Measurements from ENCODE around the gene KDELR3. TPM values are rescaled to one million over a fixed set of nuclear protein-coding genes. Genes with fewer than 3 reads are reported as not detected.

Gene KDELR3
- polyA plus RNA-seq, 3 donors: not detected

DNA sequence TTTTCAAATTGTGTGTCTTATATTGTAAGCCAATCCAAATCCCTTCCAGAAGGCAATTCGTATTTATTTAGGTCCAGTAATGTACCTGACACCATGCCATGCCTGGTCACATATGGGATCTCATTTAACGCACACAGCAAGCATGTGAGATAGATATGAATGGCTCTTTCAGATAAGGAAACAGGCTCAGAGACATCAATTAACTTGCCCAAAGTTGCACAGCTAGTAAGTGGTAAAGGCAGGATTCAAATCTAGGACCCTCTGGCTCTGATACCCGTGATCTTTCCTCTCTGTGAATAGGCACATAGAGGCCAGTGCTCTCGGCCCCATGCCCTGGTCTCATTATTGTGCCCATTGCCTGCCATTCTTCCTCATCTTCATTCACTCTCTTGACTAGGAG is 47.2 kb upstream of the KDELR3 start:
- Histone ChIP-seq H3K4me3 (replicated peaks in 1 of 3; ENCODE audit: low read depth in 2 of 3, low read length in 3 of 3) (no peak overlapping the region), H3K36me3 (replicated peaks in 1 of 2; ENCODE audit: control insufficient read depth in 1 of 2, insufficient read depth in 2 of 2, low read length in 2 of 2) (no peaks in the 10 kb centered on the region), H3K9me3 (replicated peaks in 1 of 2; ENCODE audit: control insufficient read depth in 1 of 2, insufficient read depth in 1 of 2, low read length in 2 of 2) (no peaks in the 10 kb centered on the region), H3K79me2 (ENCODE audit: insufficient read depth, low read length) (no peaks in the 10 kb centered on the region), H3K27me3 (ENCODE audit: control insufficient read depth in 2 of 2, insufficient read depth in 2 of 2, low read length in 2 of 2) (no peaks in the 10 kb centered on the region), H4K20me1 (ENCODE audit: insufficient read depth, low read length) (no peaks in the 10 kb centered on the region), H2AFZ (ENCODE audit: insufficient read depth, low read depth, low read length, poor library complexity, severe bottlenecking) (no peak overlapping the region), H3K4me1 (ENCODE audit: control insufficient read depth in 1 of 2, insufficient read depth in 2 of 2, low read length in 2 of 2) (peaks cover 3 to 9% of the 10 kb centered on the region in 2 donors), H3K9ac (ENCODE audit: insufficient read depth, low read length, poor library complexity, severe bottlenecking) (no peak overlapping the region), H3K27ac (ENCODE audit: low read depth in 1 of 2, low read length in 2 of 2) (no peak overlapping the region), H3K4me2 (replicated peaks; ENCODE audit: extremely low read depth, low read length, poor library complexity, severe bottlenecking) (no peak overlapping the region)
- Mint-ChIP-seq H3K36me3 (no peaks in the 10 kb centered on the region), H3K27ac (no peak overlapping the region), H3K4me1 (peaks cover 8% of the 10 kb centered on the region), H3K9me3 (no peaks in the 10 kb centered on the region), H3K27me3 (ENCODE audit: low read depth in 3 of 3) (peaks cover 0 to 5% (median 1%) of the 10 kb centered on the region in 3 donors), H3K4me3 (no peak overlapping the region)
- intact Hi-C loops (cut with micrococcal nuclease): no loop called here
- TF ChIP-seq, protein P1, sequence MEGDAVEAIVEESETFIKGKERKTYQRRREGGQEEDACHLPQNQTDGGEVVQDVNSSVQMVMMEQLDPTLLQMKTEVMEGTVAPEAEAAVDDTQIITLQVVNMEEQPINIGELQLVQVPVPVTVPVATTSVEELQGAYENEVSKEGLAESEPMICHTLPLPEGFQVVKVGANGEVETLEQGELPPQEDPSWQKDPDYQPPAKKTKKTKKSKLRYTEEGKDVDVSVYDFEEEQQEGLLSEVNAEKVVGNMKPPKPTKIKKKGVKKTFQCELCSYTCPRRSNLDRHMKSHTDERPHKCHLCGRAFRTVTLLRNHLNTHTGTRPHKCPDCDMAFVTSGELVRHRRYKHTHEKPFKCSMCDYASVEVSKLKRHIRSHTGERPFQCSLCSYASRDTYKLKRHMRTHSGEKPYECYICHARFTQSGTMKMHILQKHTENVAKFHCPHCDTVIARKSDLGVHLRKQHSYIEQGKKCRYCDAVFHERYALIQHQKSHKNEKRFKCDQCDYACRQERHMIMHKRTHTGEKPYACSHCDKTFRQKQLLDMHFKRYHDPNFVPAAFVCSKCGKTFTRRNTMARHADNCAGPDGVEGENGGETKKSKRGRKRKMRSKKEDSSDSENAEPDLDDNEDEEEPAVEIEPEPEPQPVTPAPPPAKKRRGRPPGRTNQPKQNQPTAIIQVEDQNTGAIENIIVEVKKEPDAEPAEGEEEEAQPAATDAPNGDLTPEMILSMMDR (IDR thresholded peaks at IDR 0.05): no peak
- no peak for DNase-seq
- 80% methylated on average over 2 of the region's 4 CpGs for WGBS (ENCODE audit: insufficient coverage)

DNA sequence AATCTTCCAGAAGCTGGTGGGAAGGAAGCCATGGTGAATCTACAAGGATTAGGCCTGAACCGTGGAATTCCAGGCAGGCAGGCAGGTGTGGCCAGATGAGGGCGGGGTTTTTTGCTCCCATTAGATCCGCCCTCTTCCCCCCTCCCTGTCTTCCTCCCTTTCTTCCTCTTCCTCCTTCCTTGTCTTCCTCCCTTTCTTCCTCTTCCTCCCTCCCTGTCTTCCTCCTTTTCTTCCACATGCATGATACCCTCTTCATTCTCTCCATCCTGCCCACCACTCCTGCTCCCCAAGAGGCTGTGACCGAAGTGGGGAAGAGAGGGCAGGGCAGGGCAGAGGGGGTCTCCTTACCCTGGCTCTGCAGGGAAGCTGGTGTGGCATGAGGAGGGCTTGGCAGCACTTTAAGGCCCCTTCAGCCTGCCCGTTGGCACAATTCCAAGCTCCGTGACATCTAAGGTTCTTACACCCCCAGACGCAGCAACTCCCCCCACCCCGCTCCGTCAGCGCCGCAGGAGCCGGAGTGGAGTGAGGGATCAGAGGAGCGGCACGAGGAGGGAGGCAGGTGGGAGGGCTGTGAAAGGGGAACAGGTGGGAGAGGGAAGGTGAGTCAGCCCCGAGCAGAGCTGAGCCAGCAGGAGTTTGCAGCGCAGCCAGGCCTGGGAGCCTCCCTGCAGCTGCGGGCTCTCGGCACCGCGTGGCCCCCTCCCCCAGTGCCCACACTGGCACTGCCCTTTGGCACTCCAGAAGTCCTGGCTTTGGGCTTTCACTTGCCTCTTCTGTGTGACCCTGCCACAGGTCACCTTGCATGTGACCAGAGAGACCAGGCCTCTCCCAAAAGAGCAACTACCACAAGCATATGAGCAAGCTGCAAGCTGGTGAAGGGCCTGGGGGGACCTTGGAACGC is 45.0 kb upstream of the KDELR3 start:
- H3K36me3 ChIP-seq (replicated peaks in 1 of 2; ENCODE audit: control insufficient read depth in 1 of 2, insufficient read depth in 2 of 2, low read length in 2 of 2): no peaks in the 10 kb centered on the region
- Mint-ChIP-seq H3K27me3 (ENCODE audit: low read depth in 3 of 3) (peaks cover 0 to 3% (median 0%) of the 10 kb centered on the region in 3 donors), H3K36me3 (no peaks in the 10 kb centered on the region), H3K9me3 (no peaks in the 10 kb centered on the region), H3K27ac (no peak overlapping the region), H3K4me3 (no peak overlapping the region), H3K4me1 (peaks cover 6% of the 10 kb centered on the region)
- TF ChIP-seq, protein P1 (IDR thresholded peaks at IDR 0.05): no peak
- DNase-seq: no peak
- H4K20me1 ChIP-seq (ENCODE audit: insufficient read depth, low read length): no peaks in the 10 kb centered on the region
- H3K4me2 ChIP-seq (replicated peaks; ENCODE audit: extremely low read depth, low read length, poor library complexity, severe bottlenecking): no peak overlapping the region
- no peak overlapping the region for H2AFZ ChIP-seq (ENCODE audit: insufficient read depth, low read depth, low read length, poor library complexity, severe bottlenecking)
- no peaks in the 10 kb centered on the region for H3K27me3 ChIP-seq (ENCODE audit: control insufficient read depth in 2 of 2, insufficient read depth in 2 of 2, low read length in 2 of 2)
- H3K9me3 ChIP-seq (replicated peaks in 1 of 2; ENCODE audit: control insufficient read depth in 1 of 2, insufficient read depth in 1 of 2, low read length in 2 of 2): no peaks in the 10 kb centered on the region
- peaks cover 0 to 5% of the 10 kb centered on the region in 2 donors for H3K4me1 ChIP-seq (ENCODE audit: control insufficient read depth in 1 of 2, insufficient read depth in 2 of 2, low read length in 2 of 2)
- H3K79me2 ChIP-seq (ENCODE audit: insufficient read depth, low read length): no peaks in the 10 kb centered on the region
- WGBS (ENCODE audit: insufficient coverage): 91% methylated on average over 8 of the region's 21 CpGs
- H3K9ac ChIP-seq (ENCODE audit: insufficient read depth, low read length, poor library complexity, severe bottlenecking): no peak overlapping the region
- no peak overlapping the region for H3K4me3 ChIP-seq (replicated peaks in 1 of 3; ENCODE audit: low read depth in 2 of 3, low read length in 3 of 3)
- no peak overlapping the region for H3K27ac ChIP-seq (ENCODE audit: low read depth in 1 of 2, low read length in 2 of 2)
- intact Hi-C loops (cut with micrococcal nuclease): no loop called here
